ENCODE results near the gene MFAP3L. TPM values are rescaled to one million over a fixed set of nuclear protein-coding genes. Genes with fewer than 3 reads are reported as not detected.

Gene MFAP3L
- polyA plus RNA-seq, 1 experiment: 9.4 TPM

- Histone ChIP-seq H3K36me3 (ENCODE audit: control insufficient read depth, insufficient read depth, low read length) (no peaks in the 10 kb centered on the region), H3K4me3 (ENCODE audit: low read depth, low read length) (no peak overlapping the region), H3K27me3 (ENCODE audit: control insufficient read depth, insufficient read depth, low read length) (no peaks in the 10 kb centered on the region)
- CTCF ChIA-PET: interaction anchor here (0.6 kb wide), 1 partner anchor 410 kb away, joined by 3 read pairs; no protein-coding TSS in a partner anchor
- no peak for TF ChIP-seq CTCF (IDR thresholded peaks at IDR 0.05; ENCODE audit: insufficient read depth, low read depth, low read length)
- POLR2A ChIA-PET: no interaction called here
- DNase-seq (ENCODE audit: low read depth): no peak
These were observed 19.1 kb downstream of the MFAP3L start for GRCh38 chr4:170007113-170007512.

GRCh38 chr4:170005472-170005871 lies 20.7 kb downstream of the MFAP3L start:
- no peak for TF ChIP-seq CTCF (IDR thresholded peaks at IDR 0.05; ENCODE audit: insufficient read depth, low read depth, low read length)
- Histone ChIP-seq H3K4me3 (ENCODE audit: low read depth, low read length) (no peak overlapping the region), H3K36me3 (ENCODE audit: control insufficient read depth, insufficient read depth, low read length) (no peaks in the 10 kb centered on the region), H3K27me3 (ENCODE audit: control insufficient read depth, insufficient read depth, low read length) (no peaks in the 10 kb centered on the region)
- no peak for DNase-seq (ENCODE audit: low read depth)
- CTCF ChIA-PET: no interaction called here
- POLR2A ChIA-PET: no interaction called here

- no peak for DNase-seq (ENCODE audit: low read depth)
- Histone ChIP-seq H3K27me3 (ENCODE audit: control insufficient read depth, insufficient read depth, low read length) (no peaks in the 10 kb centered on the region), H3K4me3 (ENCODE audit: low read depth, low read length) (no peak overlapping the region), H3K36me3 (ENCODE audit: control insufficient read depth, insufficient read depth, low read length) (no peaks in the 10 kb centered on the region)
- ChIA-PET POLR2A (no interaction called here), CTCF (interaction anchor here (1.1 kb wide), 1 partner anchor 19 kb away, joined by 3 read pairs; no protein-coding TSS in a partner anchor)
- no peak for TF ChIP-seq CTCF (IDR thresholded peaks at IDR 0.05; ENCODE audit: insufficient read depth, low read depth, low read length)
These were observed 21.4 kb downstream of the MFAP3L start for GRCh38 chr4:170004651-170005295.

- H3K27me3 ChIP-seq (ENCODE audit: control insufficient read depth, insufficient read depth, low read length): no peaks in the 10 kb centered on the region
- TF ChIP-seq CTCF (IDR thresholded peaks at IDR 0.05; ENCODE audit: insufficient read depth, low read depth, low read length): no peak
- no peaks in the 10 kb centered on the region for H3K36me3 ChIP-seq (ENCODE audit: control insufficient read depth, insufficient read depth, low read length)
- H3K4me3 ChIP-seq (ENCODE audit: low read depth, low read length): no peak overlapping the region
- no peak for DNase-seq (ENCODE audit: low read depth)
- CTCF ChIA-PET: interaction anchor here (1.1 to 1.2 kb wide), 2 partner anchors 9 to 18 kb away, joined by 3 read pairs; no protein-coding TSS in a partner anchor
- POLR2A ChIA-PET: no interaction called here
These were observed 22.8 kb downstream of the MFAP3L start for GRCh38 chr4:170003071-170004070.

- ChIA-PET POLR2A (no interaction called here), CTCF (no interaction called here)
- DNase-seq (ENCODE audit: low read depth): no peak
- no peak for TF ChIP-seq CTCF (IDR thresholded peaks at IDR 0.05; ENCODE audit: insufficient read depth, low read depth, low read length)
- H3K4me3 ChIP-seq (ENCODE audit: low read depth, low read length): no peak overlapping the region
- no peaks in the 10 kb centered on the region for H3K36me3 ChIP-seq (ENCODE audit: control insufficient read depth, insufficient read depth, low read length)
- no peaks in the 10 kb centered on the region for H3K27me3 ChIP-seq (ENCODE audit: control insufficient read depth, insufficient read depth, low read length)
These were observed 24.4 kb downstream of the MFAP3L start for GRCh38 chr4:170001745-170002267.
